Heart left ventricle (tissue), 16 donors: ENCODE data around the gene WDCP. TPM values are rescaled to one million over a fixed set of nuclear protein-coding genes. Genes with fewer than 3 reads are reported as not detected.
"Not testable (repeated sequence)": the region's sequence is repeated elsewhere in the genome, so short reads cannot be mapped to it uniquely, and the experiment has no call there.

Experiments used
- ATAC-seq, 4 donors: fragments of 200-7000 bp; cut with Tn5 transposase; one replicate each; pipeline ENCODE4 v1.9.1; 2020 to 2022; ENCODE audit warnings: moderate library complexity in 4 of 4, mild to moderate bottlenecking in 3 of 4, moderate number of reproducible peaks in 1 of 4
- DNase-seq, 5 donors: peaks; one replicate each; pipeline ENCODE4 v3.0.0-alpha.2; 2020
- H3K27ac ChIP-seq, 12 donors: fragments of 200-600 bp; sonication (generic) in 4 of 12; one replicate each; pipeline versions ENCODE4 v1.5.0 to v1.8.0; 2016 to 2022; ENCODE audit warnings: mild to moderate bottlenecking in 2 of 12
- H3K27me3 ChIP-seq, 9 donors: fragments of 200-600 bp; sonication (generic) in 2 of 9; one replicate each; pipeline versions ENCODE4 v1.5.1 to v1.8.0; 2016 to 2022; ENCODE audit warnings: mild to moderate bottlenecking in 3 of 9
- H3K36me3 ChIP-seq, 9 donors: fragments of 200-600 bp; sonication (generic) in 2 of 9; one replicate each; pipeline versions ENCODE4 v1.5.0 to v1.8.0; 2018 to 2022; ENCODE audit warnings: mild to moderate bottlenecking in 2 of 9
- H3K4me1 ChIP-seq, 12 donors: fragments of 200-600 bp; sonication (generic) in 4 of 12; one replicate each; pipeline versions ENCODE4 v1.5.0 to v1.8.0; 2016 to 2022; ENCODE audit warnings: mild to moderate bottlenecking in 3 of 12
- H3K4me3 ChIP-seq, 12 donors: fragments of 200-600 bp; sonication (generic) in 4 of 12; one replicate each; pipeline versions ENCODE4 v1.5.0 to v1.8.0; 2017 to 2022; ENCODE audit warnings: mild to moderate bottlenecking in 9 of 12, moderate library complexity in 4 of 12
- H3K9me3 ChIP-seq, 12 donors: fragments of 200-600 bp; sonication (generic) in 4 of 12; one replicate each; pipeline versions ENCODE4 v1.5.0 to v1.8.0; 2016 to 2022; ENCODE audit warnings: mild to moderate bottlenecking in 1 of 12
- CTCF ChIP-seq, 12 donors: fragments of 200-600 bp; sonication (generic) in 4 of 12; IDR thresholded peaks; one replicate each; pipeline versions ENCODE4 v1.5.0 to v1.8.0; 2018 to 2022; ENCODE audit warnings: antibody characterized with exemption in 12 of 12, mild to moderate bottlenecking in 5 of 12
- POLR2A ChIP-seq, 2 donors: fragments of 450-650 bp; IDR thresholded peaks; one replicate each; pipeline ENCODE4 v1.6.1; 2017; ENCODE audit warnings: antibody characterized with exemption in 2 of 2, mild to moderate bottlenecking in 2 of 2, moderate library complexity in 2 of 2
- WGBS, 4 donors: extraction: QIAGEN DNeasy Blood & Tissue Kit in 2 of 4; methylation state at CpG; one replicate each; pipeline versions ENCODE4 v1.1.5 to v1.1.7; 2013 to 2018; 5-methylcytosine and 5-hydroxymethylcytosine counted together
- intact Hi-C, 10 donors: fragments of 100-400 bp; cut with DNase I; formaldehyde crosslinking; loops; one replicate each; pipeline versions ENCODE4 v1.11.1 to v1.14.2; 2022
- polyA plus RNA-seq, 2 donors: library from polyadenylated mRNA; stranded (reverse); fragments of 200-250 nt; gene quantifications; one replicate each; pipeline ENCODE4 v1.2.3, GENCODE V29; 2013
- total RNA-seq, 9 donors: library from RNA; depleted of rRNA in 2 of 9; stranded (reverse); fragments of >200 nt in 2 of 9; fragmentation: NEBNext Ultra II Directional in 3 of 9; extraction: Animal tissue kit (Norgen Biotek cat#: 25700) in 3 of 9; gene quantifications; one replicate each; pipeline versions ENCODE4 v1.1.0 to v1.2.4, GENCODE V29; 2016 to 2023
- donor health status: ischemic (EF 13 %, LVEDD 7.1; RV severe dilation, severe dysfunction).
- donor health status: healthy with polysubstance abuse.
- donor health status: DM: no; HTN: yes; CAD: no.
- donor health status: DM: no; HTN: no; CAD: no.
- donor health status: ischemic (EF 25% LVEDD 6.9; RV normal size, moderate dysfunction).
- donor health status: ischemic (EF 25% LVEDD 5.7; RV mildly dilated, moderate dysfunction).
- donor health status: healthy.
- donor health status: DM: yes; HTN: yes; CAD: no.
- donor health status: ischemic (EF 35%, LVEDD 5.7; RV mildly dilated, moderate dysfunction).
- donor health status: nonischemic (EF 11% LVEDD 7.7; RV severe dilation, severe dysfunction).
- donor health status: DM: yes; HTN: yes; CAD: no.
- donor health status: PGD.
- donor health status: ischemic (EF 29% LVEDD 5.4; RV normal size, mild dysfunction).
- donor health status: nonischemic (EF 23%, LVEDD 6.1; RV moderate dilation, normal function).

Gene WDCP
- total and polyA plus RNA-seq, 11 donors, result 1.9 to 9.8 (median 5.9) TPM

DNA sequence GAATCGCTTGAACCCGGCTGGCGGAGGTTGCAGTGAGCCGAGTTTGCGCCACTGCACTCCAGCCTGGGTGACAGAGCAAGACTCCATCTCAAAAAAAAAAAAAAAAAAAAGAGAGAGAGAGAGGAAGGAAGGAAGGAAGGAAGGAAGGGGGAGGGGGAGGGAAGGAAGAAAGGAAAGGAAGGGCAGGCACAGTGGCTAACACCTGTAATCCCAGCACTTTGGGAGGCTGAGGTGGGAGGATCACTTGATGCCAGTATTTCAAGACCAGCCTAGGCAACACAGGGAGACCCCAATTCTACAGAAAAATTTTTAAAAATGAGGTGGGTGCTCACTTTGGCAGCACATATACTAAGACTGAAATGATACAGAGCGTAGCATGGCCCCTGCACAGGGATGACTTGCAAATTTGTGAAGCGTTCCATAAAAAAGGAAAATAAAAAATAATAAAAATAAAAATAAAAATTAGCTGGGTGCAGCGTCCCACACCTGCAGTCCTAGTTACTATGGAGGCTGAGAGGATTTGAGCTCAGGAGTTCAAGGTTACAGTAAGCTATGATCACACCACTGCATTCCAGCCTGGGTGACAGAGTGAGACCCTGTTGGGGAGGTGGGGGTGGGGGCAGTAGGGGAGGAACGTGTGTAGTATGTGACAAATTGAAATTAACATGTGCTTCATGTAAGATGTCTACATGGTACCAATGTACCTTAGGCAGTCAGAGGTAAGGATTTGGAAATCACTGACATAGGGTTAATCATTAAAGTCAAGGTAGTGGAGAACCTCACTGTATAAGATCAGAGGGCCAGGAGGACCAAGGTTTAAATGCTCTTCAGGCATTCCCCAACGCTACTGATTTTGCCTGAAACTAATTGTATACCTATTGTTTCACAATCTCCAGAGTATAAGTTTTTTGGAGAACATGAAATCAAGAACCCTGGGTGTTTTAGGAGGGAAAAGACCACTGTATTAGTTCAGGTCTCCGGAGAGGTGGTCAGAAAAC, 1.4 kb downstream of the WDCP start:
- no peak overlapping the region for H3K27ac ChIP-seq
- H3K27me3 ChIP-seq, result no peaks in the 10 kb centered on the region
- no peak for DNase-seq
- no peaks in the 10 kb centered on the region for H3K36me3 ChIP-seq
- H3K4me1 ChIP-seq, result peaks cover 0 to 39% (median 19%) of the 10 kb centered on the region in 12 donors
- H3K4me3 ChIP-seq, result peak overlapping the region in 6 of 12 donors; percentile 65 to 81 (median 72)
- intact Hi-C loops, result loop anchor here in 4 of 10 donors (2.0 to 10.0 kb wide), 5 partner anchors 31 to 119 kb away; partner anchors contain the start of genes ATAD2B (in 1 of the 4), SF3B6 (in 1 of the 4), TP53I3 (in 1 of the 4) and UBXN2A (in 1 of the 4)
- ATAC-seq, result no peak
- H3K9me3 ChIP-seq, result no peaks in the 10 kb centered on the region
- TF ChIP-seq CTCF (IDR thresholded peaks at IDR 0.05) (no peak), POLR2A (IDR thresholded peaks at IDR 0.05) (no peak)
- WGBS, 4 donors, result 76 to 84% (median 82%) methylated on average over 11 of the region's 11 CpGs

DNA sequence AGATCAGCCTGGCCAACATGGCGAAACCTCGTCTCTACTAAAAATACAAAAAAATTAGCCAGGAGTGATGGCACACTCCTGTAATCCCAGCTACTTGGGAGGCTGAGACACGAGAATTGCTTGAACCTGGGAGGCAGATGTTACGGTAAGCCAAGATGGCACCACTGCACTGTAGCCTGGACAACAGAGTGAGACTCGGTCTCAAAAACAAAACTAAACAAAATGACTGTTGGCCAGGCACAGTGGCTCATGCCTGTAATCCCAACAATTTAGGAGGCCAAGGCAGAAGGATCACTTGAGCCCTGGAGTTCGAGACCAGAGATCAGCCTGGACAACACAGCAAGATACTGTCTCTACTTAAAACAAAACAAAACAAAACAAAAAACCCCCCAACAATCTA, 4.1 kb downstream of the WDCP start:
- not testable (repeated sequence) for DNase-seq, H3K4me3 ChIP-seq, ATAC-seq, H3K27ac ChIP-seq, H3K27me3 ChIP-seq, H3K9me3 ChIP-seq
- Histone ChIP-seq H3K4me1 (peaks cover 0 to 19% (median 11%) of the 10 kb centered on the region in 12 donors), H3K36me3 (peaks cover 0 to 22% (median 13%) of the 10 kb centered on the region in 9 donors)
- intact Hi-C loops, result loop anchor here in 2 of 10 donors (10.0 kb wide), 2 partner anchors 98 to 108 kb away; partner anchors contain the start of gene UBXN2A (in 1 of the 2)
- 91 to 99% (median 96%) methylated on average over 6 of the region's 6 CpGs for WGBS, 4 donors

- TF ChIP-seq CTCF (IDR thresholded peaks at IDR 0.05) (no peak), POLR2A (IDR thresholded peaks at IDR 0.05) (no peak)
- DNase-seq, result no peak
- ATAC-seq, result no peak
- Histone ChIP-seq H3K4me1 (peaks cover 0 to under 1% (median 0%) of the 10 kb centered on the region in 12 donors), H3K27ac (no peak overlapping the region), H3K27me3 (no peaks in the 10 kb centered on the region), H3K4me3 (no peak overlapping the region), H3K36me3 (peaks cover 0 to 48% (median 33%) of the 10 kb centered on the region in 9 donors), H3K9me3 (no peaks in the 10 kb centered on the region)
- intact Hi-C loops, result loop anchor here in 2 of 10 donors (10.0 kb wide), 2 partner anchors 96 to 106 kb away; partner anchors contain the start of gene UBXN2A (in 1 of the 2)
- WGBS, 4 donors, result 87 to 98% (median 97%) methylated on average over 4 of the region's 4 CpGs
Observed at GRCh38 chr2:24040511-24040910, 6.7 kb downstream of the WDCP start.

- Histone ChIP-seq H3K4me3 (no peak overlapping the region), H3K4me1 (no peaks in the 10 kb centered on the region), H3K27me3 (no peaks in the 10 kb centered on the region), H3K27ac (no peak overlapping the region), H3K36me3 (peaks cover 0 to 48% (median 33%) of the 10 kb centered on the region in 9 donors), H3K9me3 (no peaks in the 10 kb centered on the region)
- WGBS, 4 donors, result 92 to 97% (median 95%) methylated on average over 7 to 9 of the region's 9 CpGs
- DNase-seq (no peak), ATAC-seq (no peak)
- TF ChIP-seq POLR2A (IDR thresholded peaks at IDR 0.05) (no peak), CTCF (IDR thresholded peaks at IDR 0.05) (no peak)
- intact Hi-C loops, result no loop called here
Observed at GRCh38 chr2:24038786-24039499, 8.2 kb downstream of the WDCP start.
